GM04503 (cell line): ENCODE measurements around the gene PRDM1.

Source experiments
- DNase-seq: peaks from one replicate; pipeline ENCODE4 v3.0.0-alpha.2; 2012; ENCODE audit warnings: low read depth

Gene PRDM1

GRCh38 chr6:106097411-106098231 is 11.5 kb downstream of the PRDM1 start:
- no peak for DNase-seq

GRCh38 chr6:106098383-106099234 is 12.5 kb downstream of the PRDM1 start:
- no peak for DNase-seq

GRCh38 chr6:106099235-106099537 is 13.1 kb downstream of the PRDM1 start:
- no peak for DNase-seq

GRCh38 chr6:106100755-106101154 is 14.6 kb downstream of the PRDM1 start:
- DNase-seq, result no peak

- no peak for DNase-seq
Observed at GRCh38 chr6:106101466-106101865, 15.3 kb downstream of the PRDM1 start.

- DNase-seq, result no peak
Observed at GRCh38 chr6:106102034-106102433, 15.9 kb downstream of the PRDM1 start.

- DNase-seq, result no peak
Observed at GRCh38 chr6:106102967-106103727, 17.0 kb downstream of the PRDM1 start.

- no peak for DNase-seq
Observed at GRCh38 chr6:106103728-106104109, 17.6 kb downstream of the PRDM1 start.

- DNase-seq, result no peak
Observed at GRCh38 chr6:106104476-106104875, 18.3 kb downstream of the PRDM1 start.

GRCh38 chr6:106104941-106105340 is 18.8 kb downstream of the PRDM1 start:
- DNase-seq, result no peak

GRCh38 chr6:106105493-106105892 is 19.4 kb downstream of the PRDM1 start:
- DNase-seq, result no peak

GRCh38 chr6:106106276-106107042 is 20.3 kb downstream of the PRDM1 start:
- no peak for DNase-seq

GRCh38 chr6:106107043-106107613 is 21.0 kb downstream of the PRDM1 start:
- no peak for DNase-seq

GRCh38 chr6:106108129-106108528 is 22.0 kb downstream of the PRDM1 start:
- DNase-seq, result no peak

- DNase-seq, result no peak
Observed at GRCh38 chr6:106109029-106109428, 22.9 kb downstream of the PRDM1 start.

GRCh38 chr6:106110164-106110826 is 24.2 kb downstream of the PRDM1 start:
- DNase-seq, result no peak

GRCh38 chr6:106112433-106112832 is 26.3 kb downstream of the PRDM1 start:
- no peak for DNase-seq

GRCh38 chr6:106113256-106113959 is 27.3 kb downstream of the PRDM1 start:
- DNase-seq, result no peak

- no peak for DNase-seq
Observed at GRCh38 chr6:106114492-106114891, 28.4 kb downstream of the PRDM1 start.

GRCh38 chr6:106115286-106115685 is 29.1 kb downstream of the PRDM1 start:
- no peak for DNase-seq
